Thoracic aorta (tissue), 2 donors: ENCODE results near the gene WDR64. TPM values are rescaled to one million over a fixed set of nuclear protein-coding genes. Genes with fewer than 3 reads are reported as not detected.
"Not testable (repeated sequence)": the region's sequence is repeated elsewhere in the genome, so short reads cannot be mapped to it uniquely, and the experiment has no call there.

Experiments
- ATAC-seq: fragments of 150-250 bp; one replicate; pipeline ENCODE4 v1.8.0; 2017; ENCODE audit warnings: low read depth; ENCODE audit not compliant: insufficient number of reproducible peaks, low FRiP score
- DNase-seq: peaks from one replicate; pipeline ENCODE4 v3.0.0-alpha.2; 2020; ENCODE audit warnings: low spot score
- H3K27ac ChIP-seq, 2 donors: fragments of 200-600 bp; sonication (generic); 1 replicate in 1 of 2; 2 replicates in 1 of 2; pipeline ENCODE4 v1.5.1; 2016; ENCODE audit warnings: mild to moderate bottlenecking in 2 of 2, moderate library complexity in 2 of 2
- H3K27me3 ChIP-seq: fragments of 200-600 bp; sonication (generic); replicated peaks from 2 replicates; pipeline ENCODE4 v1.6.0; 2016; ENCODE audit warnings: mild to moderate bottlenecking; ENCODE audit not compliant: insufficient read depth
- H3K36me3 ChIP-seq: fragments of 200-600 bp; sonication (generic); one replicate; pipeline ENCODE4 v1.5.1; 2016
- H3K4me1 ChIP-seq, 2 donors: fragments of 200-600 bp; sonication (generic); 1 replicate in 1 of 2; 2 replicates in 1 of 2; pipeline versions ENCODE4 v1.5.1 to v1.6.0; 2016; ENCODE audit warnings: low read depth in 2 of 2, mild to moderate bottlenecking in 1 of 2; ENCODE audit not compliant: control insufficient read depth in 1 of 2
- H3K4me3 ChIP-seq: fragments of 200-600 bp; sonication (generic); 2 replicates; pipeline ENCODE4 v1.5.1; 2016; ENCODE audit warnings: mild to moderate bottlenecking
- H3K9me3 ChIP-seq: fragments of 200-600 bp; sonication (generic); 2 replicates; pipeline ENCODE4 v1.5.1; 2016
- total RNA-seq, 2 donors: library from RNA; depleted of rRNA; stranded (reverse); fragments of >200 nt; gene quantifications; one replicate each; pipeline versions ENCODE4 v1.1.0 to v1.2.3, GENCODE V29; 2016
- TF ChIP-seq, protein P1 (sequence below): fragments of 200-600 bp; sonication (generic); IDR thresholded peaks from one replicate; pipeline ENCODE4 v1.5.1; 2019; ENCODE audit warnings: antibody characterized with exemption

Gene WDR64
- total RNA-seq, 2 donors from 2014 or later, result not detected

DNA sequence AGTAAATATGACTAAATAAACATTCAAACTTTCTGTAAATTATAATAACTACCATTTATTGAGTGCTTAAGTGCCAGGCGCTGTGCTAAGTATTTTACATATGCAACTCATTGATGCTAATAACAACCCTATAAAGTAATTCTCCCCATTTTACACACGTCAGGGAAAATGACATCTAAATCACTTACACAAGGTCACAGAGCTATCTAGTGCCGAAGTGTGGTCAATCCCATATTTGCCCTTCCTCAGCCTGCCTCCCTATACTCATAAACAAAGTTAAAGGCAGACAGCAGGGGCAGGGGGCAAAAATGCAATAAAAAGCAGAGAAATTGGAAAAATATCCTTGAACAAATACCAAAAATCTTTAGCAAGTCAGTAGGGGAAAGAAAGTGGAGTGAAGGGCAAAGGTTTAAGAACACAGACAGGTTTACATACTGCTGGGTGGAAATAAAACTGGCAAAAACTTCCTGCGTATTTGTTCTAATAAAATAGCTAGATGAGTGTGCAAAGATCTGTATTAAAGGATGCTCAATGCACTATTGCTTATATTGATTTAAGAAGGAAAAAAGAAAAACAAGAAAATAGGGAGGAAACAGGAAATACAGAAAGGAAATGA is 72.8 kb downstream of the WDR64 start:
- Histone ChIP-seq H3K36me3 (no peaks in the 10 kb centered on the region), H3K27me3 (no peaks in the 10 kb centered on the region), H3K27ac (no peak overlapping the region), H3K4me1 (no peaks in the 10 kb centered on the region), H3K9me3 (no peaks in the 10 kb centered on the region), H3K4me3 (no peak overlapping the region)
- TF ChIP-seq, protein P1, sequence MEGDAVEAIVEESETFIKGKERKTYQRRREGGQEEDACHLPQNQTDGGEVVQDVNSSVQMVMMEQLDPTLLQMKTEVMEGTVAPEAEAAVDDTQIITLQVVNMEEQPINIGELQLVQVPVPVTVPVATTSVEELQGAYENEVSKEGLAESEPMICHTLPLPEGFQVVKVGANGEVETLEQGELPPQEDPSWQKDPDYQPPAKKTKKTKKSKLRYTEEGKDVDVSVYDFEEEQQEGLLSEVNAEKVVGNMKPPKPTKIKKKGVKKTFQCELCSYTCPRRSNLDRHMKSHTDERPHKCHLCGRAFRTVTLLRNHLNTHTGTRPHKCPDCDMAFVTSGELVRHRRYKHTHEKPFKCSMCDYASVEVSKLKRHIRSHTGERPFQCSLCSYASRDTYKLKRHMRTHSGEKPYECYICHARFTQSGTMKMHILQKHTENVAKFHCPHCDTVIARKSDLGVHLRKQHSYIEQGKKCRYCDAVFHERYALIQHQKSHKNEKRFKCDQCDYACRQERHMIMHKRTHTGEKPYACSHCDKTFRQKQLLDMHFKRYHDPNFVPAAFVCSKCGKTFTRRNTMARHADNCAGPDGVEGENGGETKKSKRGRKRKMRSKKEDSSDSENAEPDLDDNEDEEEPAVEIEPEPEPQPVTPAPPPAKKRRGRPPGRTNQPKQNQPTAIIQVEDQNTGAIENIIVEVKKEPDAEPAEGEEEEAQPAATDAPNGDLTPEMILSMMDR, result no peak
- no peak for ATAC-seq
- DNase-seq, result no peak

DNA sequence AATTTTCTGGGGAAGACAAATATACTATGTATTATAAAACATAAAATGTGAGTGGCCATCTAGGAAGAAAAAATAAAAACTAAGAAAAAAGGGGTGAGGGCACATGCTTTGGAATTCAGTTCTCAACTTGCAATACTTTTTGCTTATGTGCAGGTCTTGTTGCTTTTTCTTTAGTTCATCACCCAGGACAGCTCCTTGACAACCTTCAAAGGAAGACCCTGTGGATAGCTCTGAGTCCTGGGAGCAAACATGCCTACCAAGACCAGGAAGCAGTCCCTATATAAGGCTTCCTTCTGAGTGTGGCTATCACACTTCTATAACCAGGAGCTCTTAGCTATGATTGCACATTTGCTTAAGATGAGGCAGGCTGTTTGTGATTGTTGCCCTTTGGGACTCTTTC is 78.0 kb downstream of the WDR64 start:
- Histone ChIP-seq H3K27ac (no peak overlapping the region), H3K4me1 (no peaks in the 10 kb centered on the region), H3K27me3 (no peaks in the 10 kb centered on the region), H3K9me3 (no peaks in the 10 kb centered on the region), H3K4me3 (no peak overlapping the region), H3K36me3 (no peaks in the 10 kb centered on the region)
- DNase-seq (no peak), ATAC-seq (no peak)
- TF ChIP-seq, protein P1, result no peak

GRCh38 chr1:241733899-241734298 is 81.8 kb downstream of the WDR64 start:
- Histone ChIP-seq H3K9me3 (no peaks in the 10 kb centered on the region), H3K4me1 (no peaks in the 10 kb centered on the region), H3K36me3 (no peaks in the 10 kb centered on the region), H3K27me3 (no peaks in the 10 kb centered on the region), H3K27ac (no peak overlapping the region), H3K4me3 (no peak overlapping the region)
- no peak for ATAC-seq
- TF ChIP-seq, protein P1, result no peak
- DNase-seq, result no peak

GRCh38 chr1:241734533-241734932 is 82.5 kb downstream of the WDR64 start:
- TF ChIP-seq, protein P1, result no peak
- no peaks in the 10 kb centered on the region for H3K27me3 ChIP-seq
- no peak overlapping the region for H3K27ac ChIP-seq
- H3K4me1 ChIP-seq, result no peaks in the 10 kb centered on the region
- ATAC-seq, result no peak
- no peak overlapping the region for H3K4me3 ChIP-seq
- H3K36me3 ChIP-seq, result no peaks in the 10 kb centered on the region
- no peaks in the 10 kb centered on the region for H3K9me3 ChIP-seq
- no peak for DNase-seq

GRCh38 chr1:241735493-241735926 is 83.4 kb downstream of the WDR64 start:
- H3K36me3 ChIP-seq, ATAC-seq, DNase-seq, H3K27ac ChIP-seq, H3K4me3 ChIP-seq, H3K27me3 ChIP-seq, H3K4me1 ChIP-seq, H3K9me3 ChIP-seq: not testable (repeated sequence)

GRCh38 chr1:241736387-241736786 is 84.3 kb downstream of the WDR64 start:
- H3K27ac ChIP-seq, result no peak overlapping the region

More at GRCh38 chr1:241736387-241736786, 84.3 kb downstream of the WDR64 start:
- no peak overlapping the region for H3K4me3 ChIP-seq
- TF ChIP-seq, protein P1, result no peak
- no peaks in the 10 kb centered on the region for H3K4me1 ChIP-seq
- no peaks in the 10 kb centered on the region for H3K27me3 ChIP-seq
- no peaks in the 10 kb centered on the region for H3K36me3 ChIP-seq
- ATAC-seq (no peak), DNase-seq (no peak)
- H3K9me3 ChIP-seq, result no peaks in the 10 kb centered on the region
